Measurements from ENCODE around the gene GFPT2. TPM values are rescaled to one million over a fixed set of nuclear protein-coding genes. Genes with fewer than 3 reads are reported as not detected.

Gene GFPT2
- total and polyA plus RNA-seq, 2 of the 4 experiments (the other 2 are of a cell fraction): 20.3 to 20.8 TPM

GRCh38 chr5:180329138-180329435, 24.0 kb downstream of the GFPT2 start:
- TF ChIP-seq FOS (IDR thresholded peaks at IDR 0.05; ENCODE audit: low read depth, low read length) (no peak), RFX5 (IDR thresholded peaks at IDR 0.05; ENCODE audit: low read depth, low read length) (no peak), MAZ (IDR thresholded peaks at IDR 0.05; ENCODE audit: borderline replicate concordance, low read depth, low read length) (no peak), CEBPB (IDR thresholded peaks at IDR 0.05; ENCODE audit: low read depth, low read length) (no peak), POLR2A (IDR thresholded peaks at IDR 0.05; ENCODE audit: low read depth, low read length) (no peak), BHLHE40 (IDR thresholded peaks at IDR 0.05; ENCODE audit: low read depth, low read length) (no peak), ELK1 (IDR thresholded peaks at IDR 0.05; ENCODE audit: borderline replicate concordance, low read depth, low read length) (no peak), MAFK (IDR thresholded peaks at IDR 0.05; ENCODE audit: low read depth, low read length) (no peak), SMC3 (IDR thresholded peaks at IDR 0.05; ENCODE audit: low read depth, low read length) (no peak)
- H3K27me3 ChIP-seq (ENCODE audit: control insufficient read depth, insufficient read depth, low read length): no peaks in the 10 kb centered on the region
- intact Hi-C loops (cut with micrococcal nuclease) (no loop called here), in situ Hi-C loops (cut with MboI; ENCODE audit: low sequenced_read_pairs) (no loop called here), dilution Hi-C loops (cut with HindIII; ENCODE audit: low sequenced_read_pairs, unreplicated experiment) (no loop called here)
- H3K18ac ChIP-seq (ENCODE audit: low read depth, low read length): no peak overlapping the region
- no peak overlapping the region for H2AK9ac ChIP-seq (replicated peaks; ENCODE audit: low read depth, low read length, poor library complexity)
- no peak overlapping the region for H2AK5ac ChIP-seq (ENCODE audit: low read depth, low read length)
- H3K56ac ChIP-seq (ENCODE audit: extremely low read depth, insufficient read depth, low read length): no peak overlapping the region
- ChIA-PET CTCF (interaction anchor here (0.6 to 2.4 kb wide), 9 partner anchors 9 to 145 kb away, joined by 3 to 12 read pairs (median 4); no protein-coding TSS in a partner anchor), POLR2A (ENCODE audit: unreplicated experiment) (no interaction called here)
- WGBS, 2 experiments (ENCODE audit: extremely low coverage in 2 of 2, insufficient read length in 1 of 2): 100% methylated on average over 4 of the region's 7 CpGs; no CpG with 5 or more reads in 1 of the 2 experiments
- H2AFZ ChIP-seq (replicated peaks; ENCODE audit: low read length, poor library complexity): no peak overlapping the region
- H3K4me2 ChIP-seq (ENCODE audit: low read depth, low read length): no peak overlapping the region
- no peaks in the 10 kb centered on the region for H3K9me3 ChIP-seq (ENCODE audit: control insufficient read depth, insufficient read depth, low read length)
- peaks cover 19% of the 10 kb centered on the region for H4K20me1 ChIP-seq (ENCODE audit: insufficient read depth, low read length)
- no TSS peak for BruUV-seq (replicated peaks)
- 0 out of 2 replicates have a peak, but pooled peaks cover 1% of the 10 kb centered on the region for H3K36me3 ChIP-seq (ENCODE audit: control insufficient read depth, insufficient read depth, low read length)
- DNase-seq (no peak), ATAC-seq (ENCODE audit: low read depth) (no peak)
- no peak overlapping the region for H3K27ac ChIP-seq (ENCODE audit: insufficient read depth, low read length)
- no peak overlapping the region for H3K23ac ChIP-seq (ENCODE audit: low read depth, low read length)
- H4K8ac ChIP-seq (ENCODE audit: low read depth in 2 of 2, low read length in 2 of 2): no peak overlapping the region
- no peak overlapping the region for H2BK15ac ChIP-seq (ENCODE audit: low read depth, low read length)
- H3K4me1 ChIP-seq (ENCODE audit: control insufficient read depth, insufficient read depth, low read length): peaks cover 21% of the 10 kb centered on the region
- H3K4ac ChIP-seq (ENCODE audit: low read depth, low read length): no peak overlapping the region
- H4K91ac ChIP-seq (ENCODE audit: insufficient read depth, low read depth, low read length): no peak overlapping the region
- H4K5ac ChIP-seq (ENCODE audit: low read depth, low read length): no peak overlapping the region
- no peak overlapping the region for H3K4me3 ChIP-seq (ENCODE audit: insufficient read depth, low read depth, low read length)
- peaks cover 0 to 3% of the 10 kb centered on the region in 2 experiments; a peak in 1 of 4 replicates for H3K79me1 ChIP-seq (ENCODE audit: low read depth in 1 of 2, low read length in 2 of 2)
- H2BK120ac ChIP-seq (ENCODE audit: low read depth, low read length): no peak overlapping the region
- peaks cover 16% of the 10 kb centered on the region for H3K9me1 ChIP-seq (ENCODE audit: insufficient read depth, low read length)
- H3K14ac ChIP-seq (replicated peaks; ENCODE audit: low read depth, low read length): no peak overlapping the region
- H2BK20ac ChIP-seq (ENCODE audit: low read depth, low read length): no peak overlapping the region
- H3K9ac ChIP-seq (ENCODE audit: low read depth, low read length): no peak overlapping the region
- no peak overlapping the region for H2BK5ac ChIP-seq (ENCODE audit: low read depth, low read length, poor library complexity, severe bottlenecking)

All from IMR-90 (cell line).